ENCODE data around the gene CTAG1B. TPM values are rescaled to one million over a fixed set of nuclear protein-coding genes. Genes with fewer than 3 reads are reported as not detected.

The CTAG1B gene
- total and polyA plus RNA-seq, 2 donors (not counting 1 experiment from before 2014, with no cell fraction given) = not detected

DNA sequence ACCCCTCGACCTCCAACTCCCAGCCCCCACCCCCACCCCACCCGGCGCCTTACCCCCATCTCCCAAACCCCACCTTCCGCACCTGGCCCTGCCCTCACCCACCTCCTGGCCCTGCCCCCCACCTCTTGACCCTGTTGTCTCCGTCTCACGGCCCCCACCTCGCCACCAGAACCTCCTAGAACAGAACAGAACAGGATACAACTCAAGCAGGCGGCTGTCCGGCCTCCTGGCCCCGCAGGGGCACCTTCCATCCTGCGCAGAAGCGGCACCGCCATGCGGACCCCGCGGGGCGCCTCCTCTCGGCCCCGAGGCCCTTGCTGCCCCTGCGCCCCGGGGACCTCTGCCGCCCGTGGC lies 33.9 kb upstream of the CTAG1B start:
- H2AFZ ChIP-seq (ENCODE audit: low read length) = no peak overlapping the region
- no peaks in the 10 kb centered on the region for H3K36me3 ChIP-seq (ENCODE audit: control insufficient read depth, insufficient read depth, low read length)
- no peak overlapping the region for H3K4me3 ChIP-seq (replicated peaks in 1 of 4; ENCODE audit: control extremely low read depth in 1 of 4, insufficient read depth in 1 of 4, low read depth in 3 of 4, low read length in 4 of 4)
- H3K9ac ChIP-seq (ENCODE audit: insufficient read depth, low read length) = no peak overlapping the region
- no peaks in the 10 kb centered on the region for H3K79me2 ChIP-seq (ENCODE audit: control insufficient read depth, insufficient read depth, low read length)
- no peaks in the 10 kb centered on the region for H4K20me1 ChIP-seq (ENCODE audit: control insufficient read depth, extremely low read depth, insufficient read depth, low read length)
- no peak overlapping the region for H3K27ac ChIP-seq (ENCODE audit: insufficient read depth, low read length)
- H3K27me3 ChIP-seq (ENCODE audit: control insufficient read depth, insufficient read depth, low read length) = no peaks in the 10 kb centered on the region
- no peaks in the 10 kb centered on the region for H3K9me3 ChIP-seq (ENCODE audit: control insufficient read depth, insufficient read depth, low read depth, low read length)
- DNase-seq (ENCODE audit: low read depth in 2 of 2) = no peak
- no peak overlapping the region for H3K4me2 ChIP-seq (ENCODE audit: extremely low read depth, insufficient read depth, low read length)
- H3K4me1 ChIP-seq (ENCODE audit: control insufficient read depth, extremely low read depth, insufficient read depth, low read length) = no peaks in the 10 kb centered on the region
- TF ChIP-seq, protein P1, sequence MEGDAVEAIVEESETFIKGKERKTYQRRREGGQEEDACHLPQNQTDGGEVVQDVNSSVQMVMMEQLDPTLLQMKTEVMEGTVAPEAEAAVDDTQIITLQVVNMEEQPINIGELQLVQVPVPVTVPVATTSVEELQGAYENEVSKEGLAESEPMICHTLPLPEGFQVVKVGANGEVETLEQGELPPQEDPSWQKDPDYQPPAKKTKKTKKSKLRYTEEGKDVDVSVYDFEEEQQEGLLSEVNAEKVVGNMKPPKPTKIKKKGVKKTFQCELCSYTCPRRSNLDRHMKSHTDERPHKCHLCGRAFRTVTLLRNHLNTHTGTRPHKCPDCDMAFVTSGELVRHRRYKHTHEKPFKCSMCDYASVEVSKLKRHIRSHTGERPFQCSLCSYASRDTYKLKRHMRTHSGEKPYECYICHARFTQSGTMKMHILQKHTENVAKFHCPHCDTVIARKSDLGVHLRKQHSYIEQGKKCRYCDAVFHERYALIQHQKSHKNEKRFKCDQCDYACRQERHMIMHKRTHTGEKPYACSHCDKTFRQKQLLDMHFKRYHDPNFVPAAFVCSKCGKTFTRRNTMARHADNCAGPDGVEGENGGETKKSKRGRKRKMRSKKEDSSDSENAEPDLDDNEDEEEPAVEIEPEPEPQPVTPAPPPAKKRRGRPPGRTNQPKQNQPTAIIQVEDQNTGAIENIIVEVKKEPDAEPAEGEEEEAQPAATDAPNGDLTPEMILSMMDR (conservative IDR thresholded peaks at IDR 0.05 in 1 of 2, IDR thresholded peaks at IDR 0.05 in 1 of 2; ENCODE audit: low read depth in 1 of 2, low read length in 2 of 2) = no peak
- no peak for TF ChIP-seq EZH2 (IDR thresholded peaks at IDR 0.05; ENCODE audit: low read length, missing control alignments)

DNA sequence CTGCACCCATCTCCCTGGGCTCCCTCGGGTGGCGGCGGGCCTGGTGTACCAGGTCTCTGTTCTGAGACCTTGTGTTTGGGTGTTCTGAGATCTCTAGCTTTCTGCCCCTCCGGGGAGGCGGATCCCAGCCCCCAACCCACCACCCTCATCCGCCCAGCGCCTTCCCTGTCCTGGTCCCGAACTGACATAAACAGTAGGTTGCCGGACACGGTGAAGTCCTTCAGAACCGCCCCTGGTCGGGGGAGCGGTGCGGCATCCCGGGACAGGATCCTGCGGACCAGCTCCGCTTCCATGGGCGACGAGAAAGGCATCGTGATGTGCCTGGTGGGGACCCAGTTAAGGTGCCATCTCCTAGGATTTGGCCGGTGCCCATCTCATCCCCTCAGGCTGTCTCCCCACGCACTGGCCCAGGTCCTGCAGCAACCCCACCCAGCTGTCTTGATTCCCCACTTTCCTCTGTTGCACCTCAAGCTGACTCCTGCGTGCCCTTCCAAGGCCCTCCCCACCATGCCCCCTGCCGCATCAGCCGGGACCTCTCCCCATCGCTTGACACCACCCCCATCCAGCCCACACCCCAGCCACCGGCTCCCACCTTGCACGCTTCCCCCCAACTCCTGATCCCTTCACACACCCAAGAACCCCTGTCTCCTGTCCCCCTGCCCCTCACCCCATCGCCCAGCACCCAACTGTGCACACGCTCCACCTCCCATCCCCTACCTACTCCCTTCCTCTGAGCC lies 33.4 kb upstream of the CTAG1B start:
- Histone ChIP-seq H3K9ac (ENCODE audit: insufficient read depth, low read length) (no peak overlapping the region), H3K4me1 (ENCODE audit: control insufficient read depth, extremely low read depth, insufficient read depth, low read length) (no peaks in the 10 kb centered on the region), H3K9me3 (ENCODE audit: control insufficient read depth, insufficient read depth, low read depth, low read length) (no peaks in the 10 kb centered on the region), H3K27ac (ENCODE audit: insufficient read depth, low read length) (no peak overlapping the region), H3K4me3 (replicated peaks in 1 of 4; ENCODE audit: control extremely low read depth in 1 of 4, insufficient read depth in 1 of 4, low read depth in 3 of 4, low read length in 4 of 4) (no peak overlapping the region), H2AFZ (ENCODE audit: low read length) (no peak overlapping the region), H3K79me2 (ENCODE audit: control insufficient read depth, insufficient read depth, low read length) (no peaks in the 10 kb centered on the region), H3K4me2 (ENCODE audit: extremely low read depth, insufficient read depth, low read length) (no peak overlapping the region), H4K20me1 (ENCODE audit: control insufficient read depth, extremely low read depth, insufficient read depth, low read length) (no peaks in the 10 kb centered on the region), H3K27me3 (ENCODE audit: control insufficient read depth, insufficient read depth, low read length) (no peaks in the 10 kb centered on the region), H3K36me3 (ENCODE audit: control insufficient read depth, insufficient read depth, low read length) (no peaks in the 10 kb centered on the region)
- no peak for DNase-seq (ENCODE audit: low read depth in 2 of 2)
- TF ChIP-seq, protein P1 (conservative IDR thresholded peaks at IDR 0.05 in 1 of 2, IDR thresholded peaks at IDR 0.05 in 1 of 2; ENCODE audit: low read depth in 1 of 2, low read length in 2 of 2) = no peak
- TF ChIP-seq EZH2 (IDR thresholded peaks at IDR 0.05; ENCODE audit: low read length, missing control alignments) = no peak

DNA sequence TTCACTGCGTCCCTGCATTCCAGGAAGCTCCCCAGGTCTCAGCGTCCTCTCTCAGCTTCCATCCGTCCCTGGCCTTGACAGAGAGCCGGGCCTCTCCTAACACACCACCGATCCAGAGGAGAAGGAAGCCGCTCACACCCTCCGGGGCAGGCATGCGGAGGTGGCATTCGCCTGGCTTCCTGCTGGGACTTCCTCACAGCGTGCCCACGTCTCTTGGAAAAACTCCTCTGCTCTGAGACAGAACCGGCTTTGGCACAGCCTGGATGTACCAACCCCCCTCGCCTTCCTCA lies 31.1 kb upstream of the CTAG1B start:
- no peaks in the 10 kb centered on the region for H4K20me1 ChIP-seq (ENCODE audit: control insufficient read depth, extremely low read depth, insufficient read depth, low read length)
- no peaks in the 10 kb centered on the region for H3K4me1 ChIP-seq (ENCODE audit: control insufficient read depth, extremely low read depth, insufficient read depth, low read length)
- no peak for DNase-seq (ENCODE audit: low read depth in 2 of 2)
- TF ChIP-seq, protein P1 (conservative IDR thresholded peaks at IDR 0.05 in 1 of 2, IDR thresholded peaks at IDR 0.05 in 1 of 2; ENCODE audit: low read depth in 1 of 2, low read length in 2 of 2) = no peak
- no peak for TF ChIP-seq EZH2 (IDR thresholded peaks at IDR 0.05; ENCODE audit: low read length, missing control alignments)
- H3K4me2 ChIP-seq (ENCODE audit: extremely low read depth, insufficient read depth, low read length) = no peak overlapping the region
- no peaks in the 10 kb centered on the region for H3K27me3 ChIP-seq (ENCODE audit: control insufficient read depth, insufficient read depth, low read length)
- H3K9me3 ChIP-seq (ENCODE audit: control insufficient read depth, insufficient read depth, low read depth, low read length) = no peaks in the 10 kb centered on the region
- H3K9ac ChIP-seq (ENCODE audit: insufficient read depth, low read length) = no peak overlapping the region
- H3K4me3 ChIP-seq (replicated peaks in 1 of 4; ENCODE audit: control extremely low read depth in 1 of 4, insufficient read depth in 1 of 4, low read depth in 3 of 4, low read length in 4 of 4) = no peak overlapping the region
- H2AFZ ChIP-seq (ENCODE audit: low read length) = no peak overlapping the region
- no peaks in the 10 kb centered on the region for H3K36me3 ChIP-seq (ENCODE audit: control insufficient read depth, insufficient read depth, low read length)
- H3K27ac ChIP-seq (ENCODE audit: insufficient read depth, low read length) = no peak overlapping the region
- no peaks in the 10 kb centered on the region for H3K79me2 ChIP-seq (ENCODE audit: control insufficient read depth, insufficient read depth, low read length)
